Urinary bladder (tissue), 4 donors: ENCODE results near the gene NUP153. TPM values are rescaled to one million over a fixed set of nuclear protein-coding genes. Genes with fewer than 3 reads are reported as not detected.

Experiments used
- DNase-seq: peaks from one replicate; pipeline ENCODE4 v3.0.0-alpha.2; 2015; ENCODE audit errors: extremely low spot score
- H3K27ac ChIP-seq: one replicate; pipeline ENCODE4 v1.5.1; 2013; ENCODE audit warnings: low read depth, mild to moderate bottlenecking, moderate library complexity
- H3K36me3 ChIP-seq: one replicate; pipeline ENCODE4 v1.6.1; 2013; ENCODE audit warnings: mild to moderate bottlenecking, moderate library complexity; ENCODE audit not compliant: insufficient read depth
- H3K4me1 ChIP-seq: one replicate; pipeline ENCODE4 v1.6.1; 2013; ENCODE audit warnings: mild to moderate bottlenecking, moderate library complexity; ENCODE audit not compliant: insufficient read depth
- H3K4me3 ChIP-seq: one replicate; pipeline ENCODE4 v1.5.1; 2013; ENCODE audit warnings: low read depth, low read length
- WGBS: extraction: QIAGEN DNeasy Blood & Tissue Kit; methylation state at CpG from one replicate; pipeline ENCODE4 v1.1.7; 2013; 5-methylcytosine and 5-hydroxymethylcytosine counted together
- polyA plus RNA-seq: library from polyadenylated mRNA; stranded (reverse); fragments of 200-250 nt; gene quantifications from one replicate; pipeline ENCODE4 v1.2.3, GENCODE V29; 2013
- total RNA-seq: library from RNA; depleted of rRNA; stranded (reverse); fragments of >200 nt; gene quantifications from one replicate; pipeline ENCODE4 v1.2.3, GENCODE V29; 2014
- donor health status: healthy with polysubstance abuse.
- donor health status: healthy.

The NUP153 gene
- total and polyA plus RNA-seq, 2 donors, result 16.9 to 43.6 TPM

- Histone ChIP-seq H3K4me1 (no peaks in the 10 kb centered on the region), H3K36me3 (peaks cover 2% of the 10 kb centered on the region), H3K27ac (no peak overlapping the region), H3K4me3 (no peak overlapping the region)
- DNase-seq, result no peak
- WGBS, result 60% methylated on average over 1 of the region's 1 CpG
Measured at GRCh38 chr6:17665132-17665531, 41.6 kb downstream of the NUP153 start.

GRCh38 chr6:17663226-17663625 lies 43.5 kb downstream of the NUP153 start:
- Histone ChIP-seq H3K4me3 (no peak overlapping the region), H3K27ac (no peak overlapping the region), H3K36me3 (peaks cover 2% of the 10 kb centered on the region), H3K4me1 (no peaks in the 10 kb centered on the region)
- no peak for DNase-seq
- 84% methylated on average over 4 of the region's 4 CpGs for whole genome bisulfite sequencing

GRCh38 chr6:17662585-17662984 lies 44.1 kb downstream of the NUP153 start:
- DNase-seq, result no peak
- 88% methylated on average over 2 of the region's 2 CpGs for WGBS
- Histone ChIP-seq H3K4me1 (no peaks in the 10 kb centered on the region), H3K4me3 (no peak overlapping the region), H3K36me3 (peaks cover 2% of the 10 kb centered on the region), H3K27ac (no peak overlapping the region)

- no peak overlapping the region for H3K4me3 ChIP-seq
- 59% methylated on average over 3 of the region's 3 CpGs for WGBS
- no peak for DNase-seq
- H3K36me3 ChIP-seq, result no peaks in the 10 kb centered on the region
- H3K4me1 ChIP-seq, result no peaks in the 10 kb centered on the region
- H3K27ac ChIP-seq, result no peak overlapping the region
Measured at GRCh38 chr6:17656644-17657043, 50.1 kb downstream of the NUP153 start.

GRCh38 chr6:17656092-17656491 lies 50.6 kb downstream of the NUP153 start:
- no peaks in the 10 kb centered on the region for H3K4me1 ChIP-seq
- H3K27ac ChIP-seq, result no peak overlapping the region
- H3K4me3 ChIP-seq, result no peak overlapping the region
- 98% methylated on average over 1 of the region's 1 CpG for WGBS
- H3K36me3 ChIP-seq, result no peaks in the 10 kb centered on the region
- no peak for DNase-seq

GRCh38 chr6:17653198-17653882 lies 53.4 kb downstream of the NUP153 start:
- Histone ChIP-seq H3K27ac (no peak overlapping the region), H3K36me3 (peaks cover 2% of the 10 kb centered on the region), H3K4me3 (no peak overlapping the region), H3K4me1 (no peaks in the 10 kb centered on the region)
- no peak for DNase-seq
- 77% methylated on average over 5 of the region's 5 CpGs for WGBS

GRCh38 chr6:17650656-17651309 lies 55.9 kb downstream of the NUP153 start:
- no peak overlapping the region for H3K4me3 ChIP-seq
- no peaks in the 10 kb centered on the region for H3K4me1 ChIP-seq
- 86% methylated on average over 3 of the region's 3 CpGs for WGBS
- no peak for DNase-seq
- H3K36me3 ChIP-seq, result peaks cover 2% of the 10 kb centered on the region
- H3K27ac ChIP-seq, result no peak overlapping the region

- H3K27ac ChIP-seq, result no peak overlapping the region
- H3K4me3 ChIP-seq, result no peak overlapping the region
- H3K36me3 ChIP-seq, result peaks cover 2% of the 10 kb centered on the region
- WGBS, result 96% methylated on average over 3 of the region's 3 CpGs
- DNase-seq, result no peak
- H3K4me1 ChIP-seq, result no peaks in the 10 kb centered on the region
Measured at GRCh38 chr6:17648745-17649144, 58.0 kb downstream of the NUP153 start.

- WGBS, result 94% methylated on average over 3 of the region's 3 CpGs
- Histone ChIP-seq H3K36me3 (no peaks in the 10 kb centered on the region), H3K4me3 (no peak overlapping the region), H3K27ac (no peak overlapping the region), H3K4me1 (no peaks in the 10 kb centered on the region)
- DNase-seq, result no peak
Measured at GRCh38 chr6:17640477-17640917, 66.2 kb downstream of the NUP153 start.

GRCh38 chr6:17638212-17638715 lies 68.5 kb downstream of the NUP153 start:
- no peak for DNase-seq
- H3K27ac ChIP-seq, result no peak overlapping the region
- no peaks in the 10 kb centered on the region for H3K36me3 ChIP-seq
- no peak overlapping the region for H3K4me3 ChIP-seq
- WGBS, result 57% methylated on average over 2 of the region's 2 CpGs
- no peaks in the 10 kb centered on the region for H3K4me1 ChIP-seq

- Histone ChIP-seq H3K36me3 (peaks cover 2% of the 10 kb centered on the region), H3K4me3 (no peak overlapping the region), H3K4me1 (no peaks in the 10 kb centered on the region), H3K27ac (no peak overlapping the region)
- DNase-seq, result no peak
- WGBS, result 93% methylated on average over 4 of the region's 4 CpGs
Measured at GRCh38 chr6:17635568-17635967, 71.2 kb downstream of the NUP153 start.

GRCh38 chr6:17633465-17634188 lies 73.1 kb downstream of the NUP153 start:
- H3K36me3 ChIP-seq, result peaks cover 2% of the 10 kb centered on the region
- H3K4me3 ChIP-seq, result no peak overlapping the region
- WGBS, result 90% methylated on average over 2 of the region's 2 CpGs
- H3K27ac ChIP-seq, result no peak overlapping the region
- no peaks in the 10 kb centered on the region for H3K4me1 ChIP-seq
- DNase-seq, result no peak

GRCh38 chr6:17632934-17633333 lies 73.8 kb downstream of the NUP153 start:
- no peak overlapping the region for H3K27ac ChIP-seq
- no peak for DNase-seq
- H3K4me1 ChIP-seq, result no peaks in the 10 kb centered on the region
- no peak overlapping the region for H3K4me3 ChIP-seq
- H3K36me3 ChIP-seq, result peaks cover 2% of the 10 kb centered on the region
- WGBS, result 84% methylated on average over 1 of the region's 1 CpG
